Liver (tissue), 9 donors: ENCODE data around the gene ATXN1. TPM values are rescaled to one million over a fixed set of nuclear protein-coding genes. Genes with fewer than 3 reads are reported as not detected.
"Not testable (repeated sequence)": the region's sequence is repeated elsewhere in the genome, so short reads cannot be mapped to it uniquely, and the experiment has no call there.

Experiments
- DNase-seq: peaks from one replicate; pipeline ENCODE4 v3.0.0-alpha.2; 2017; ENCODE audit warnings: low spot score
- H3K27ac ChIP-seq, 2 donors: one replicate each; pipeline ENCODE4 v1.7.0; 2013; ENCODE audit warnings: inconsistent platforms in 2 of 2, low read length in 2 of 2, control low read depth in 1 of 2, low read depth in 1 of 2, mild to moderate bottlenecking in 1 of 2
- H3K27me3 ChIP-seq, 4 donors: one replicate each; pipeline versions ENCODE4 v1.6.1 to v1.7.0; 2013; ENCODE audit warnings: low read length in 3 of 4, inconsistent platforms in 1 of 4, mild to moderate bottlenecking in 1 of 4, moderate library complexity in 1 of 4; ENCODE audit not compliant: control insufficient read depth in 4 of 4, insufficient read depth in 4 of 4
- H3K36me3 ChIP-seq, 4 donors: one replicate each; pipeline versions ENCODE4 v1.6.1 to v1.7.0; 2013; ENCODE audit warnings: low read length in 3 of 4, mild to moderate bottlenecking in 3 of 4, low read depth in 1 of 4, moderate library complexity in 1 of 4; ENCODE audit not compliant: control insufficient read depth in 4 of 4, insufficient read depth in 3 of 4
- H3K4me1 ChIP-seq, 4 donors: one replicate each; pipeline versions ENCODE4 v1.6.1 to v1.7.0; 2013; ENCODE audit warnings: low read length in 3 of 4, mild to moderate bottlenecking in 3 of 4, moderate library complexity in 1 of 4; ENCODE audit not compliant: control insufficient read depth in 4 of 4, insufficient read depth in 4 of 4
- H3K4me3 ChIP-seq, 3 donors: one replicate each; pipeline versions ENCODE4 v1.6.1 to v1.7.0; 2013; ENCODE audit warnings: low read length in 3 of 3, control low read depth in 1 of 3, low read depth in 1 of 3, mild to moderate bottlenecking in 1 of 3
- H3K9ac ChIP-seq, 2 donors: one replicate each; pipeline ENCODE4 v1.7.0; 2013; ENCODE audit warnings: low read length in 2 of 2, mild to moderate bottlenecking in 2 of 2, moderate library complexity in 2 of 2, control low read depth in 1 of 2, low read depth in 1 of 2
- H3K9me3 ChIP-seq, 4 donors: one replicate each; pipeline versions ENCODE4 v1.6.1 to v1.7.0; 2013; ENCODE audit warnings: low read length in 3 of 4; ENCODE audit not compliant: control insufficient read depth in 4 of 4
- CTCF ChIP-seq: fragments of 150-350 bp; IDR thresholded peaks from 2 replicates; pipeline ENCODE4 v1.5.1; 2017; ENCODE audit warnings: improper control_type of control experiment, low read depth, low read length; ENCODE audit not compliant: missing input control
- EGR1 ChIP-seq, 2 donors: IDR thresholded peaks; 2 replicates each; pipeline ENCODE4 v1.6.1; 2016 to 2018; ENCODE audit warnings: antibody characterized with exemption in 2 of 2, low read depth in 2 of 2
- FOXA1 ChIP-seq: IDR thresholded peaks from 2 replicates; pipeline ENCODE4 v1.6.1; 2016; ENCODE audit warnings: antibody characterized with exemption
- FOXA2 ChIP-seq: IDR thresholded peaks from 2 replicates; pipeline ENCODE4 v1.6.1; 2016; ENCODE audit warnings: antibody characterized with exemption
- GABPA ChIP-seq, 2 donors: IDR thresholded peaks in 1 of 2; conservative IDR thresholded peaks in 1 of 2; 2 replicates each; pipeline ENCODE4 v1.6.1; 2016; ENCODE audit warnings: antibody characterized with exemption in 2 of 2, mild to moderate bottlenecking in 1 of 2, moderate library complexity in 1 of 2
- HNF4A ChIP-seq, 2 donors: conservative IDR thresholded peaks; 2 replicates each; pipeline ENCODE4 v1.6.1; 2016; ENCODE audit warnings: antibody characterized with exemption in 2 of 2, mild to moderate bottlenecking in 2 of 2
- HNF4G ChIP-seq: IDR thresholded peaks from 2 replicates; pipeline ENCODE4 v1.6.1; 2016; ENCODE audit warnings: antibody characterized with exemption
- JUND ChIP-seq, 2 donors: IDR thresholded peaks; 2 replicates each; pipeline ENCODE4 v1.6.1; 2016; ENCODE audit warnings: antibody characterized with exemption in 2 of 2
- MAX ChIP-seq: IDR thresholded peaks from 2 replicates; pipeline ENCODE4 v1.6.1; 2016; ENCODE audit warnings: antibody characterized with exemption
- NR2F2 ChIP-seq: IDR thresholded peaks from 2 replicates; pipeline ENCODE4 v1.6.1; 2016; ENCODE audit warnings: antibody characterized with exemption
- RAD21 ChIP-seq, 2 donors: IDR thresholded peaks; 2 replicates each; pipeline ENCODE4 v1.6.1; 2016; ENCODE audit warnings: antibody characterized with exemption in 2 of 2, mild to moderate bottlenecking in 2 of 2
- REST ChIP-seq: IDR thresholded peaks from 2 replicates; pipeline ENCODE4 v1.6.1; 2016; ENCODE audit warnings: antibody characterized with exemption, mild to moderate bottlenecking
- RXRA ChIP-seq, 2 donors: IDR thresholded peaks; 2 replicates each; pipeline ENCODE4 v1.6.1; 2017 to 2018; ENCODE audit warnings: antibody characterized with exemption in 2 of 2, mild to moderate bottlenecking in 1 of 2
- SP1 ChIP-seq: IDR thresholded peaks from 2 replicates; pipeline ENCODE4 v1.6.1; 2018; ENCODE audit warnings: antibody characterized with exemption, mild to moderate bottlenecking
- TAF1 ChIP-seq: conservative IDR thresholded peaks from 2 replicates; pipeline ENCODE4 v1.6.1; 2016; ENCODE audit warnings: antibody characterized with exemption, mild to moderate bottlenecking
- ZBTB33 ChIP-seq: IDR thresholded peaks from 2 replicates; pipeline ENCODE4 v1.6.1; 2016; ENCODE audit warnings: antibody characterized with exemption
- WGBS: extraction: QIAGEN DNeasy Blood & Tissue Kit; methylation state at CpG from one replicate; pipeline ENCODE4 v1.1.7; 2013; 5-methylcytosine and 5-hydroxymethylcytosine counted together
- polyA plus RNA-seq, 2 donors: library from polyadenylated mRNA; stranded (reverse) in 1 of 2; unstranded in 1 of 2; fragments of 200-250 nt in 1 of 2; fragments of >200 nt in 1 of 2; fragmentation: Nextera tagmentation in 1 of 2; extraction: Ambion mirVana in 1 of 2; gene quantifications; one replicate each; pipeline versions ENCODE4 v1.2.1 to v1.2.3, GENCODE V29; 2013 to 2015
- total RNA-seq, 2 donors: library from RNA; depleted of rRNA; stranded (reverse); fragments of >200 nt; gene quantifications; one replicate each; pipeline ENCODE4 v1.2.3, GENCODE V29; 2014
- TF ChIP-seq, protein P1 (sequence below): IDR thresholded peaks from 2 replicates; pipeline ENCODE4 v1.6.1; 2016; ENCODE audit warnings: antibody characterized with exemption
- donor health status: healthy.
- donor health status: healthy.
- donor health status: healthy.
- donor health status: healthy.
- donor health status: healthy.

ATXN1 gene
- total and polyA plus RNA-seq, 4 donors, result 4.3 to 29.7 (median 8.2) TPM

GRCh38 chr6:16785496-16785895, 24.2 kb upstream of the ATXN1 start:
- TF ChIP-seq MAX (no peak), RAD21 (IDR thresholded peaks at IDR 0.05) (no peak), EGR1 (IDR thresholded peaks at IDR 0.05; ENCODE audit: low read depth in 2 of 2) (no peak), RXRA (IDR thresholded peaks at IDR 0.05) (no peak), REST (no peak), FOXA2 (no peak), TAF1 (no peak), SP1 (no peak)
- TF ChIP-seq, protein P1, sequence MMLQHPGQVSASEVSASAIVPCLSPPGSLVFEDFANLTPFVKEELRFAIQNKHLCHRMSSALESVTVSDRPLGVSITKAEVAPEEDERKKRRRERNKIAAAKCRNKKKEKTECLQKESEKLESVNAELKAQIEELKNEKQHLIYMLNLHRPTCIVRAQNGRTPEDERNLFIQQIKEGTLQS, result no peak
- Histone ChIP-seq H3K27me3 (no peaks in the 10 kb centered on the region), H3K9ac (no peak overlapping the region), H3K9me3 (no peaks in the 10 kb centered on the region), H3K4me3 (no peak overlapping the region), H3K4me1 (no peaks in the 10 kb centered on the region), H3K36me3 (no peaks in the 10 kb centered on the region), H3K27ac (no peak overlapping the region)
- DNase-seq, result no peak

DNA sequence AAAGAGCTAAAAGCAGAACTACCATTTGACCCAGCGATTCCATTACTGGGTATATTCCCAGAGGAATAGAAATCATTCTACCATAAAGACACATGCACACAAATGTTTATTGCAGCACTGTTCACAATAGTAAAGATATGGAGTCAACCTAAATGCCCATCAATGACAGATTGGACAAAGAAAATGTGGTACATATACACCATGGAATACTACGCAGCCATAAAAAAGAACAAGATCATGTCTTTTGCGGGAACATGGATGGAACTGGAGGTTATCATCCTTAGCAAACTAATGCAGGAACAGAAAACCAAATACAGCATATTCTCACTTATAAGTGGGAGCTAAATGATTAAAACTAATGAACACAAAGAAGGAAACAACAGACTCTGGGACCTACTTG, 23.7 kb upstream of the ATXN1 start:
- 88% methylated on average over 3 of the region's 3 CpGs for WGBS

DNA sequence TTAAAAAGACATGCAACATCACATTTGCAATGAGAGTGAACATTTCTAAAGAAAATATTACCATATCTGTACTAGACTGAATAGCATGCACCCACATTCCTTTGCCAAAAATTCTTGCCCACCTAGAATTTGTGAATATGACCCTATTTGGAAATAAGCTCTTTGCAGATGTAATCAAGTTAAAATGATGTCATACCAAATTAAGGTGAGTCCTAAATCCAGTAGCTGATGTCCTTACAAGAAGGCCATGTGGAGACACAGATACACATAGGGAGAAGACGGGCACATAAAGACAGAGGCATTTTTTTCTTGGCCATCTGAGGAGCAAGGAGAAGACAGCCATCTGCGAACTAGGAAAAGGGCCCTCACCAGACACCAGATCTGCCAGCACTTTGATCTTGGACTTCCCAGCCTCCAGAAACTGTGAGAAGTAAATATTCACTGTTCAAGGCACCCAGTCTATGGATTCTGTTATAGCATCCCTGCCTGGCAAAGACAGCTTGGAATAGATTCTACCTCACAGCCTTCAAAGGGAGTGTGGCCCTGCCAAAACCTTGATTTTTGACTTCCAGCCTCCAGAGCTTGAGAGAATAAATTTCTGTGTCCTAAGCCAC, 22.8 kb upstream of the ATXN1 start:
- H3K27ac ChIP-seq, result no peak overlapping the region
- 96% methylated on average over 2 of the region's 2 CpGs for WGBS
- TF ChIP-seq ZBTB33, result no peak
- no peak for TF ChIP-seq TAF1
- TF ChIP-seq, protein P1, result no peak
- no peak for TF ChIP-seq EGR1 (IDR thresholded peaks at IDR 0.05; ENCODE audit: low read depth in 2 of 2)
- no peak for TF ChIP-seq HNF4A (conservative IDR thresholded peaks at IDR 0.05)
- TF ChIP-seq SP1, result no peak
- no peak for TF ChIP-seq RAD21 (IDR thresholded peaks at IDR 0.05)
- no peak for TF ChIP-seq CTCF
- no peak for TF ChIP-seq HNF4G
- TF ChIP-seq FOXA1, result no peak
- no peak for TF ChIP-seq GABPA (IDR thresholded peaks at IDR 0.05 in 1 of 2, conservative IDR thresholded peaks at IDR 0.05 in 1 of 2)
- no peak for TF ChIP-seq FOXA2
- TF ChIP-seq NR2F2, result no peak
- TF ChIP-seq RXRA (IDR thresholded peaks at IDR 0.05), result no peak
- no peak for TF ChIP-seq MAX
- no peak for TF ChIP-seq JUND (IDR thresholded peaks at IDR 0.05)

More for the DNA sequence above, 23.7 kb upstream of the ATXN1 start:
- H3K4me1 ChIP-seq, H3K27me3 ChIP-seq, H3K36me3 ChIP-seq, H3K27ac ChIP-seq, H3K4me3 ChIP-seq, H3K9me3 ChIP-seq, DNase-seq, H3K9ac ChIP-seq: not testable (repeated sequence)

More for the DNA sequence above, 22.8 kb upstream of the ATXN1 start:
- Histone ChIP-seq H3K9ac (no peak overlapping the region), H3K9me3 (no peaks in the 10 kb centered on the region), H3K4me1 (no peaks in the 10 kb centered on the region), H3K27me3 (no peaks in the 10 kb centered on the region), H3K4me3 (no peak overlapping the region), H3K36me3 (no peaks in the 10 kb centered on the region)
- no peak for DNase-seq
